NCI-H524 treated with DMSO at 0.1 percent for 48 hours (cell line): ENCODE data around the gene FRS3.
A peak's percentile ranks its signal among the peaks of the same experiment; 100 is the strongest.

Experiments used
- DNase-seq: peaks from one replicate; lab custom pipeline; 2025; lab: John Stamatoyannopoulos, UW

FRS3 gene

DNA sequence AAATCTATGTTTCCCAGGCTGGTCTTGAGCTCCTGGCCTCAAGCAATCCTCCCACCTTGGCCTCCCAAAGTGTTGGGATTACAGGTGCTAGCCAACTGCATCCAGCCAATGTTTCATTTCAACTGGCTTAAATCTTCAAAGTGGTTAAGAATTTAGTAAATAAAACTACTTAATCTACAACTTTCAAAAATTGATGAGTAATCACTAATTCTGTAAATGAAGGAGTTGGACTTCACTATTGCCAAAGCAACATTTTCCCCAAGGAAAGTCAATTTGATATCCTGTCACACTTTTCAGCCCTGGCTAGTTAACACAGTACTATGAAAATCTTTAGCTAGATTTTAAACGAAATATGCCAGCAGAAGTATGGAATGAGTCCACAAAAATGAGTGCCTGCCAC is 11.6 kb upstream of the FRS3 start:
- DNase-seq: no peak

GRCh38 chr6:41790045-41790444 is 10.3 kb upstream of the FRS3 start:
- DNase-seq: no peak

DNA sequence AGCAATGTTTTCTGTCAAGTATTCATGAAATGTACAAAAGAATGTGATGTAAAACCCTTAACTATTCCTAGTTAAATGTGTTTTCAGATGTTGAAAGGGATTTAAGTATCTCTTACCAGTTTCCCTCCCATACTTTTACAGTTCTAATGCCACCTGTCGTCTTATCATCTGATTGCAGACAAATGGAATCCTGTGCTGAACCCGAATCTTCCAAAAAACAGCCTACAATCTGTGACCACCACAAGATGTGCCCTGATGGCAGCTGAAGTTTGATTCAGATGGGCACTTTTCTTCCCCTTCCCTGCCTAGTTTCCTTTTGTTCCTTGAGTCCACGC is 9.7 kb upstream of the FRS3 start:
- no peak for DNase-seq

GRCh38 chr6:41787219-41787917 is 7.7 kb upstream of the FRS3 start, which contains the start of gene TOMM6:
TSS of gene TOMM6 (plus strand) at chr6:41787694. CDS start at chr6:41787698, 4 bp downstream.
- peak; percentile 75 for DNase-seq

GRCh38 chr6:41786451-41787218 is 6.9 kb upstream of the FRS3 start:
- DNase-seq: no peak

DNA sequence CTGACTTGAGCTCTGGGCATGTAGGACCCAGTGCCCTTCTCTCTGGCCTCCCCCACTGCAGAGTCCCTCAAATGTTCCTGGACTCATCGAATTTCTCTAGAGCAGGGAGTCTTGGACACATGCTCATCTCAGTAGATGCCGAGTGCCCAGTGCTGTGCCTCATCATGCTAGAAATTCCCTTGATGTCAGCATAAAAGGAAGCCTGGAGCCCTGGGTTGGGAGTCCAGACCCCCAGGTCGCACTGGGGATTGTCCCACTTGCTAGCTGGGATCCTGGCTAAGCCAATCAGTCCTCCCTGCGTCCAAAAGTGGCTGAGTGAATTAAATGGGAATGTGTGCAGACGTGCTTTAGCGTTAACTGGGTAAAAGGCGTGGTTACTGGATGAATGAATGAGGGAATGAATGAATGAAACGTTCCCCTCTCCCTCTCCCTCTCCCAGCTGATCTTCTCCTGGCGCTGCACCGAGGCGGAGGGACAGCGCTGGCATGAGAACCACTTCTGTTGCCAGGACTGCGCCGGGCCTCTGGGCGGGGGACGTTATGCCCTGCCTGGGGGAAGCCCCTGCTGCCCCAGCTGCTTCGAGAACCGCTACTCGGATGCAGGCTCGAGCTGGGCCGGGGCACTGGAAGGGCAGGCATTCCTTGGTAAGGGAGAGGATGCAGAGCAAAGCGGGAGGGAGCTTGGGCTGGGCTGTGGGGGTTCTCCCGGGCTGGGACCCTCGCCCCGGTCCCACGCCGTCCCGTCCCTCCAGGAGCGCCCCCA is 6.2 kb upstream of the FRS3 start:
- no peak for DNase-seq

- DNase-seq: no peak
Measured at GRCh38 chr6:41785254-41785653, 5.6 kb upstream of the FRS3 start.

DNA sequence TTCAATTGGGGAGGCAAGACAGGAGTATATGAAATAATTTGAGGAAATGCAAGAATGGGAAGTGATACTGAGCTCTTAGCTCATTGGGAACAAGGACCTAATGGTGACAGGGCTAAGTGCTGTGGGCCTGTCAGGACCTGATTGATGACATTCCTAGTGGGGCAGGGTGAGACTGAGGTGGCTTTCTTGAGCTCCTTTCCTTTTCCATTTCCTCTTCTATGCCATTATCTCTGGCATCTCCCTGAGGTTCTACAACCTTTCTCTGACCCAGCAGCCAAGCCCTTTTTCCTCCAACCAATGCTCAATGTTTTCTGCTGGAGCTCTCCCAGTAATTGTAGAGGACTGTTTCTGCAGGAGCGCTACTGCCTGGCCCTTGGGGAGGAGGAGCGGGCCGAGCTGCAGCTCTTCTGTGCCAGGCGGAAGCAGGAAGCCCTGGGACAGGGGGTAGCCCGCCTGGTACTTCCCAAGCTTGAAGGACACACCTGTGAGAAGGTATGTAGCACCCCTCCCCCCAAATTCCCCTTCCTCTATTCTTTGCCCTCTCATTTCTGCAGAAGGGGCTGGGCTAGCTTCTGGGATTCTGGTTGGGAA is 5.0 kb upstream of the FRS3 start:
- DNase-seq: no peak

GRCh38 chr6:41783106-41783780 is 3.5 kb upstream of the FRS3 start:
- no peak for DNase-seq

DNA sequence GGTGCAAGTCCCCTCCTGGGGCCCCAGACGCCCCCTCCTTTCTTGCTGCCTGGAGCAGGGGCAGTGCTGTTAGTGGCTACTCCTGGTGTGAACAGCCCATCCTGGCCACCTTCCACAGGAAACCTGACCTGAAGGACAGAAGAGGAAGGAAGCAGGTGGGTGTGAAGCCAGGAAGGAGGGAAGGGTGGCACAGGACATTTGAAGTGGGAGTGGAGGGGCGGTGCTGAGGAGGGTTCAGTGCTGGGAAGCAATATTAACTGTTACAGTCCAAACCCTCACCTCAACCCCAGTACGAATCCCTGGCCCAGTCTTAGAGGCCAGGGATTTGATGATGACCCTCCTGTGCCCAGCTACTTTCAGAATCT is 1.6 kb upstream of the FRS3 start:
- no peak for DNase-seq

GRCh38 chr6:41780551-41781365 is 1.1 kb upstream of the FRS3 start, which contains the start of gene PRICKLE4:
TSS of gene PRICKLE4 (plus strand) at chr6:41780782. CDS start at chr6:41783474, 2,692 bp downstream.
- no peak for DNase-seq

DNA sequence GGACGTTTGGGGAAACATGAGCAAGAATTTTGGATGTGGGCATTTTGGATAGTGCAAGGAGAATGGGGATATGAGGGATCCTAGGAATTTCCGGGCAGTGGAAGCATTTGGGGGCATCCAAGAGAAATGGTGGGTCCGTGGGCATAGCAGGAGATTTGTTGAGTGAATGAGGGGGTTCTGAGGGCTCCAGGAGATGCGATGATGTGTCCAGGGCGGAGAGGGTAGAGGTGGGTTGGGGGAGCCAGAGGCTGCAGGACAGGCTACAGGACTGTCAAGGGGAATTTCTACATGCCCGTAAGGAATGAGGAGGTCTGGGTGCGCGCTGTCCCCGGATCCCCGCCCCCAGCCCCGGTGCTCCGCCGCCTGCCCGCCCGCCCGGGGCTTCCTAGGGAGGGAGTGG is 364 bp downstream of the FRS3 start:
- DNase-seq: no peak

DNA sequence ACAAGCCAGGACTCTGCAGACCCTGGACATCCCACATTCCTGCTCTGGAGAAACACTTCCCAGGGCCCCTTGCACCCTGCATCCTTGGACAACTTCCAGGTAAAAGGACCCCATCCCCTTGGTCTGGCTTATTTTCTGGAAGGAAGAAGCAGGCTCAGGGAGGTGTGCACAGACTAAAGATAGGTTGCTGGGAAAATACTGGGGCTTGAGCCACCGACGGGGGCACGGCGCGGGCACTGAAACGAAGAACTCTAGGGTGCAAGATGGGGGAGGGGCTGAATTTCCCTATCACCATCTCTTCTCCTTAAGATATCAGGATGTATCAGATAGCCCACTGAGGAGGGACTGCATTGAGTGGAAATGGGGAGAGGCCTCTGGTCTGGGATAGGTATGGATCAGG is 805 bp downstream of the FRS3 start:
- no peak for DNase-seq

- DNase-seq: no peak
Measured at GRCh38 chr6:41777551-41778285, 2.0 kb downstream of the FRS3 start.

DNA sequence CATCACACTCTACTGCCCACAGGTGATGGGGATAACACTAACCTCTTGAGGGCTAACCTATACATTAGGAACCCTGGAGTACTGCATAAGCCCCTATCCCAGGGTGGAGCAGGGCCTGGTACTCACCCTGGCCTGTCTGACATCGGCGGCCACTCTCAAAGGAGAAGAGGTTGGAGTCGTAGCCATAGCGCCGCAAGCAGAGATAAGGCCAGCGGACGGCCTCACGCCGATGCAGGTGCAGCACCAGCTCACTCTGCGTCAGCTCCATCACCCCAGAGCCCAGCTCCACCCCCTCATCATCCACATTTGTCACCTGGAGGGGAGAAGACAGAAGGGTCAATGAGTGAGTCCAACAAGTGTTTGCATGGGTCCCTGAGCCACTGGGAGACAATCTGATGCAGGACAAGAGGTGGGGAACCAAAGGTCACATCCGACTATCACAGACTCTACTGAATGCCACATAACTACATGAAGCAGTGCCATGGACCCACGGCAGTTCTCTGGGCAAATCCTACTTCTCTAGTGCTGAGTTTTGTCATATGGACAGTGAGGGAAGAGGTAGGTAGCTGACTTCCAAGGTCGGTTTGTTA is 4.3 kb downstream of the FRS3 start:
- no peak for DNase-seq

DNA sequence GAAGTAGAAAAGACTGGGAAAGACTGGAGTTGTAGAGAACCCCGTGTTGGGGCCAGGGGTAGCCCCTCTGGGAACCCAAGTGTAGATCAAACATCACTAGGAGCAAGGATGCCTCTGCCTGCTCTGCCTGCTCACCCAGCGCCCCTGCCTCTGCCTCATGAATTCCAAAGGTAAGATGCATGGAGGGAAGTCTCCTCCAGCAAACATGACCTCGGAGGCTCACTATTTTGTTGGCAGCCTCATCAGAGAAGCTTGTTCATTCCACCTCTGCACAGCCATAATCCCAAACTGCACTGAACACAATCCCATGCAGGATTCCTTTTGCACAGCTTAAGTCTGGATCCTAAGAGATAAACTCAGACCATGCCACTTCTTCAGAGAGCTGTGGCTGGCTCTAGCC is 4.9 kb downstream of the FRS3 start:
- no peak for DNase-seq

- DNase-seq: no peak
Measured at GRCh38 chr6:41771058-41771983, 8.4 kb downstream of the FRS3 start.

GRCh38 chr6:41770381-41771057 is 9.2 kb downstream of the FRS3 start:
- no peak for DNase-seq
